Metanephros (tissue), 2 donors: ENCODE data around the gene KLF4. TPM values are rescaled to one million over a fixed set of nuclear protein-coding genes. Genes with fewer than 3 reads are reported as not detected.

Source experiments
- small RNA-seq: library from RNA; depleted of rRNA; stranded (forward); fragments of <200 nt; gene quantifications from one replicate; pipeline ENCODE3, GENCODE V24; 2014; ENCODE audit warnings: low replicate concordance
- total RNA-seq: library from RNA; depleted of rRNA; stranded (reverse); fragments of >200 nt; gene quantifications from one replicate; pipeline ENCODE4 v1.2.3, GENCODE V29; 2014

Gene KLF4
- 17.3 TPM for total RNA-seq

GRCh38 chr9:107489687-107490605 is at the start of gene KLF4:
TSS of gene KLF4 (minus strand) at chr9:107489769. CDS start at chr9:107489172, 597 bp downstream.

Small RNA genes within 50 kb of the gene (small RNA-seq; reads per million reads assigned to genes)
- gene HMGN2P32 (not detected), gene RNU6-492P (not detected)

Other genes with a start within 250 kb of the KLF4 start
- 81.3 TPM for gene RAD23B, start 206.5 kb downstream of the KLF4 start, total RNA-seq